Measurements from ENCODE around the gene KRT4.

GRCh38 chr12:52814710-52815155, 817 bp upstream of the KRT4 start:
- TF ChIP-seq, protein P1, sequence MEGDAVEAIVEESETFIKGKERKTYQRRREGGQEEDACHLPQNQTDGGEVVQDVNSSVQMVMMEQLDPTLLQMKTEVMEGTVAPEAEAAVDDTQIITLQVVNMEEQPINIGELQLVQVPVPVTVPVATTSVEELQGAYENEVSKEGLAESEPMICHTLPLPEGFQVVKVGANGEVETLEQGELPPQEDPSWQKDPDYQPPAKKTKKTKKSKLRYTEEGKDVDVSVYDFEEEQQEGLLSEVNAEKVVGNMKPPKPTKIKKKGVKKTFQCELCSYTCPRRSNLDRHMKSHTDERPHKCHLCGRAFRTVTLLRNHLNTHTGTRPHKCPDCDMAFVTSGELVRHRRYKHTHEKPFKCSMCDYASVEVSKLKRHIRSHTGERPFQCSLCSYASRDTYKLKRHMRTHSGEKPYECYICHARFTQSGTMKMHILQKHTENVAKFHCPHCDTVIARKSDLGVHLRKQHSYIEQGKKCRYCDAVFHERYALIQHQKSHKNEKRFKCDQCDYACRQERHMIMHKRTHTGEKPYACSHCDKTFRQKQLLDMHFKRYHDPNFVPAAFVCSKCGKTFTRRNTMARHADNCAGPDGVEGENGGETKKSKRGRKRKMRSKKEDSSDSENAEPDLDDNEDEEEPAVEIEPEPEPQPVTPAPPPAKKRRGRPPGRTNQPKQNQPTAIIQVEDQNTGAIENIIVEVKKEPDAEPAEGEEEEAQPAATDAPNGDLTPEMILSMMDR (IDR thresholded peaks at IDR 0.05): no peak
- TF ChIP-seq POLR2A (IDR thresholded peaks at IDR 0.05): no peak
